ENCODE data around the gene RAPGEFL1. TPM values are rescaled to one million over a fixed set of nuclear protein-coding genes. Genes with fewer than 3 reads are reported as not detected.

Gene RAPGEFL1
- total RNA-seq, 3 donors from 2014 or later = 3.2 to 10.8 (median 5.0) TPM

- H3K27ac ChIP-seq = peak overlapping the region; percentile 69 to 71
- DNase-seq (ENCODE audit: low spot score in 2 of 2) = no peak
- H3K9me3 ChIP-seq = no peaks in the 10 kb centered on the region
- H3K27me3 ChIP-seq = no peaks in the 10 kb centered on the region
- intact Hi-C loops (cut with DNase I; ENCODE audit: low total_unique reads) = no loop called here
- no peak overlapping the region for H3K4me3 ChIP-seq
- TF ChIP-seq CTCF (IDR thresholded peaks at IDR 0.05) (no peak), POLR2AphosphoS5 (IDR thresholded peaks at IDR 0.05) (no peak), POLR2A (IDR thresholded peaks at IDR 0.05) (no peak)
- H3K36me3 ChIP-seq = peaks cover 6% of the 10 kb centered on the region
- H3K4me1 ChIP-seq = no peaks in the 10 kb centered on the region
Observed at GRCh38 chr17:40167685-40168261, 9.5 kb upstream of the RAPGEFL1 start.

GRCh38 chr17:40168262-40168832 is 8.9 kb upstream of the RAPGEFL1 start:
- H3K27ac ChIP-seq = peak overlapping the region; percentile 69 to 71
- no peaks in the 10 kb centered on the region for H3K27me3 ChIP-seq
- TF ChIP-seq POLR2A (IDR thresholded peaks at IDR 0.05) (no peak), POLR2AphosphoS5 (IDR thresholded peaks at IDR 0.05) (peak in 2 of 3 donors; percentile 52 to 59), CTCF (IDR thresholded peaks at IDR 0.05) (peak; percentile 87 to 95 (median 91))
- intact Hi-C loops (cut with DNase I; ENCODE audit: low total_unique reads) = no loop called here
- H3K36me3 ChIP-seq = peaks cover 6% of the 10 kb centered on the region
- peak in 1 of 2 donors; percentile 49 for DNase-seq (ENCODE audit: low spot score in 2 of 2)
- no peaks in the 10 kb centered on the region for H3K4me1 ChIP-seq
- no peaks in the 10 kb centered on the region for H3K9me3 ChIP-seq
- no peak overlapping the region for H3K4me3 ChIP-seq

- intact Hi-C loops (cut with DNase I; ENCODE audit: low total_unique reads) = loop anchor here (10.0 kb wide), 1 partner anchor 116 kb away; the partner anchor contains the start of gene MED24
- TF ChIP-seq CTCF (IDR thresholded peaks at IDR 0.05) (no peak), POLR2A (IDR thresholded peaks at IDR 0.05) (no peak), POLR2AphosphoS5 (IDR thresholded peaks at IDR 0.05) (no peak)
- Histone ChIP-seq H3K27ac (no peak overlapping the region), H3K27me3 (no peaks in the 10 kb centered on the region), H3K4me3 (no peak overlapping the region), H3K36me3 (peaks cover 6% of the 10 kb centered on the region), H3K9me3 (no peaks in the 10 kb centered on the region), H3K4me1 (no peaks in the 10 kb centered on the region)
- DNase-seq (ENCODE audit: low spot score in 2 of 2) = no peak
Observed at GRCh38 chr17:40170325-40170724, 6.9 kb upstream of the RAPGEFL1 start.

DNA sequence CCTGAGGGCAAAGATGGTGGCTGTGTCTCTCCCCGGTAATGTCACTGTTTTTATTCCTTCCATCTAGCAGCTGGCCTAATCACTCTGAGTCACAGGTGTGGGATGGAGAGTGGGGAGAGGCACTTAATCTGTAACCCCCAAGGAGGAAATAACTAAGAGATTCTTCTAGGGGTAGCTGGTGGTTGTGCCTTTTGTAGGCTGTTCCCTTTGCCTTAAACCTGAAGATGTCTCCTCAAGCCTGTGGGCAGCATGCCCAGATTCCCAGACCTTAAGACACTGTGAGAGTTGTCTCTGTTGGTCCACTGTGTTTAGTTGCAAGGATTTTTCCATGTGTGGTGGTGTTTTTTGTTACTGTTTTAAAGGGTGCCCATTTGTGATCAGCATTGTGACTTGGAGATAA is 5.5 kb upstream of the RAPGEFL1 start:
- intact Hi-C loops (cut with DNase I; ENCODE audit: low total_unique reads) = loop anchor here (10.0 kb wide), 1 partner anchor 117 kb away; the partner anchor contains the start of gene MED24
- H3K36me3 ChIP-seq = peaks cover 6% of the 10 kb centered on the region
- no peak overlapping the region for H3K27ac ChIP-seq
- H3K4me3 ChIP-seq = no peak overlapping the region
- no peaks in the 10 kb centered on the region for H3K27me3 ChIP-seq
- no peaks in the 10 kb centered on the region for H3K4me1 ChIP-seq
- TF ChIP-seq POLR2AphosphoS5 (IDR thresholded peaks at IDR 0.05) (no peak), CTCF (IDR thresholded peaks at IDR 0.05) (no peak), POLR2A (IDR thresholded peaks at IDR 0.05) (no peak)
- no peaks in the 10 kb centered on the region for H3K9me3 ChIP-seq
- DNase-seq (ENCODE audit: low spot score in 2 of 2) = no peak

DNA sequence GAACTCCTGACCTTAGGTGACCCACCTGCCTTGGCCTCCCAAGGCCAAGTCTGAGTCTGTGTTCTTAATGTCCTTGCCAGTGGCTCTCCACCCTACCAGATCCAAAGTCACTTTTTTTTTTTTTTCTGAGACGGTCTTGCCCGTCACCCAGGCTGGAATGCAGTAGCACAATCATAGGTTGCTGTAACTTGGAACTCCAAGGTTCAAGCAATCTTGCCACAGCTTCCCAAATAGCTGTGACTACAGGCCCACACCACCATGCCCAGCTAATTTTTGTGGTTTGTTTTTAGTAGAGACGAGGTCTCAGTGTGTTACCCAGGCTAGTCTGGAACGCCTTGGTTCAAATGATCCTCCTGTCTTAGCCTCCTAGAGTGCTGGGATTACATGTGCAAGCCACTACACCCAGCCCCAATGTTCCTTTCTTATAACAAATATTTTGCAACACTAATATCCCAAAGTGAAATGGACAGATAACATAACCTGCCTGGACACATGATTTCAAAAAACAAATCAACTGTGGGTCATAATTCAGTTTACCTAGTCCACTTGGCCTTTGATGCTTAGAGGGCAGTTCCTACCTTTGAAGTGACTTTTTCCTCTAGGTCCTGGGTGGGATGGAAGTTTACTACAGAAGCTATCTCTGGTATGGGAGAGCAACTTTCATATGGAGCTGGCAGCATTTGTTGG is 4.0 kb upstream of the RAPGEFL1 start:
- Histone ChIP-seq H3K27me3 (no peaks in the 10 kb centered on the region), H3K27ac (no peak overlapping the region), H3K9me3 (no peaks in the 10 kb centered on the region), H3K4me3 (no peak overlapping the region), H3K36me3 (no peaks in the 10 kb centered on the region), H3K4me1 (no peaks in the 10 kb centered on the region)
- no peak for DNase-seq (ENCODE audit: low spot score in 2 of 2)
- intact Hi-C loops (cut with DNase I; ENCODE audit: low total_unique reads) = loop anchor here (10.0 kb wide), 1 partner anchor 118 kb away; the partner anchor contains the start of gene MED24
- no peak for TF ChIP-seq POLR2AphosphoS5 (IDR thresholded peaks at IDR 0.05)
- no peak for TF ChIP-seq POLR2A (IDR thresholded peaks at IDR 0.05)
- no peak for TF ChIP-seq CTCF (IDR thresholded peaks at IDR 0.05)
